HPDE6-E6E7 (cell line): Measurements from ENCODE around the gene HIKESHI.

Experiments
- DNase-seq: peaks from one replicate; pipeline ENCODE4 v3.0.0; 2011; ENCODE audit warnings: missing footprints; ENCODE audit errors: extremely low spot score

Gene HIKESHI

DNA sequence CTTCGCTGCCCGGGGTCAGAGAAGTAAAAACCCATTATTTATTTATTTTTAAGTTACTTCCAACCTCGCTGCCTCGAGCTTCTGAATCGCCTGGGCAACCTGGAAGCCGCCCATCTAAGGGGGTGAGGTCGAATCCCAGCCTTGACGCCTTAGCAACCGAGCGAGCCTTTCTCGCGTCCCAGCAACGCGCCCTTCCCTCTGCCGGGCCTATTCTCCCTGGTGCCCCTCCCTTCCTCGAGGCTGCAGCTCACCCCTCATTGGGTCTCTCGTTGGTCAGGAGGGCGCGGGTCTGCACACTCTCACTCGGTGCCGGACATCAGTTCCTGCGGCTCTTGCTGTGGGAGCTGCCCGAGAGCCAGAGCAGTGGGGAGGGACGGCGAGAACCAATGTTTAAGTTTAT, 72.5 kb downstream of the HIKESHI start, which contains the start of gene CCDC81:
TSS of gene CCDC81 (plus strand) at position 302 of the 400 bp plus-strand sequence. CDS start 277 bp downstream, outside the sequence.
- no peak for DNase-seq

DNA sequence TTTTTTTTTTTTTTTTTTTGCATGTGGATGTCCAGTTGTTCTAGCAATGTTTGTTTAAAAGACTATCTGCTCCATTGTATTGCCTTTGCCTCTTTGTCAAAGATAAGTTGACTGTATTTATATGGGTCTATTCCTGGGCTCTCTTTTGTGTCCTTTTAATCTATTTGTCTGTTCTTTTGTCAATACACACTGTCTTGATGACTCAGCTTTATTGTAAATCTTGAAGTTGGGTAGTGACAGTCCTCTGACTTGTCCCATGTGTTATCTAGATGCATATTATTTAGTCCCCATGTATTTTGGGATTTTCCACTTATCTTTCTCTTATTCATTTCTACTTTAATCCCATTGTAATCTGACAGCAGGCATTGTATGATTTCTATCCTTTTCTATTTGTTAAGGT, 75.9 kb downstream of the HIKESHI start:
- DNase-seq = no peak

DNA sequence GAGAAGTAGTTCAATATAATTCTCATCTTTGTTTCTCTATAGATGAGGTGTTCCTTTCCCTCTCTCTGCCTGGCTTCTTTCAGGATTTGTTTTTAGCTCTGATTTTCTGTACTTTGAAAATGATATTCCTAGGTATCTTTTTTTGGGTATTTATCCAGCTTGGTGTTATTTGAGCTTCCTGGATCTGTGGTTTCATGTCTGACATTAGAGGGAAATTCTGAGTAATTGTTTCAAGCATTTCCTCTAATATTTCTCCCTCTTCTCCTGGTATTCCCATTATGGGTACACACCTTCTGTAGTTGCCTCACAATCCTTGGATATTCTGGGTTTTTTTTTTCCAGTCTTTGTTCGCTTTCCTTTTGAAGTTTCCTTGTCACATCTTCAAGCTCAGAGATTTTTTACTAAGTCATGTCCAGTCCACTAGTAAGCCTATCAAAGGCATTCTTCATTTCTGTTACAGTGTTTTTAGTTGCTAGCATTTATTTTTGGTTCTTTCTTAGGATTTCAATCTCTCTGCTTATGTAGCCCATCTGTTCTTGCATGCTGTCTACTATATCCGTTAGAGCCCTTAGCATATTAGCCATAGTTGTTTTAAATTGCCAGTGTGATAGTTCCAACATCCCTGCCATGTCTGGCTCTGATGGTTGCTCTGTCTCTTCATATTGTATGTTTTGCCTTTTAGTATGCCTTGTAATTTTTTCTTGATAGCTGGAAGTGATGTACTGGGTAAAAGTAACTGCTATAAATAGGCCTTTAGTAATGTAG, 78.4 kb downstream of the HIKESHI start:
- no peak for DNase-seq

DNA sequence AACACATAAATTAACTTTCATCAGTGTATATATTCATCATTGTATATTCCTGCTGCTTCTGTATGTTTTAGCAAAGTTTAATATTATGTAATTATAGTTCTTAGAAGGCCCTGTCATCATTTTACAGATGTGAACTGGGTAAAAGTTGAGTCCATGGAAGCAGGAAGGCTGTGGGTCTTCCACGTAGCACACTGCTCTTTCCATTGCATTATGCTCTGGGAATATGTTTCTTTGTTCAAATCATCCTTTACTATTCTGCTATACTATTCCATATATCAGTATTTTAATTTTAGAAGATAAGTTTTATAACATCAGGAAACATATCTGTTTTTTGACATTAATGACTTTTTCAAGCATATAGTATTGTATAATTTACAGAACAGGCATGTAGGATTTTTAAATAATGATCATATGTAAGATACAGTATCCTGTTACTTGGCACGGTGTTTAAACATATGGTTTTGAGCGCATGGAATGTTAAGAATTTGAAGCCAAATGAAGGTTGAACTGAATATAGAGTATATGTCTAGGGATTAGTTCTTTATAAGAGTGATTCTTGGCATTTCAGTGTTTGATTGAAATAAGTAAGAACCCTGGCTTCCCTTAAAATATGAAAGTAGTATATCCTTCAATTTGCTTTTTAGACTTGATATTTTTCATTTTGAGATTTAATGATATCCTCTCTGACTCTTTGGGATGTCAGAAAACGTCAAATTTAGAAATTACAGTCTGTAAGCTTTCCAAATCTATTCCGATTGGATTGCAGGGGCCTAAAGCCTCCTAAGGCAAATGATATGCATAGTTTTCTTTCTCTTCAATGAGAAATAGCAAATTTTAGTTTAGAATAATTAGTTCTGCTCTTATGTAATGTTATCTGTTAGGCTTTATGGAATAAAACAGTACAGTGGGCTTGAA, 81.3 kb downstream of the HIKESHI start:
- no peak for DNase-seq

DNA sequence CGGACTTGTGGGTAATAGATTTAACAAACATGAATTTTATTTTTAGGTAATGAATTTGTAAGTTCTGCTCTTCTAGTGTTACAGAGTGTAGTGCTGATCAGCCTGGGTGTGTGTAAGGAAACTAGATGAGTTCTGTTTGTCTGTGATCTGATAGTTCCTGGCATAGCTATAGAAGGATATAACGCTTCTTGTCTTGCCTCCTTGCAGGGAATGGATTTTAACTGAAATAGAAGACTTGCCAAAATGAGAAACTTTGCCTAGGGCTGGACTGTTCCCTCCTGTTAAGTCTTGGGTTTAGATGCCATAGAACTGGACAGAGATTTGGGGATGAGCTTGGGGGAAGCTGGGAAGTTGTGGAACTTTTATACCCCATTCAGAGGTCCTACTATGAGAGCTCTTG, 84.2 kb downstream of the HIKESHI start:
- DNase-seq = no peak

DNA sequence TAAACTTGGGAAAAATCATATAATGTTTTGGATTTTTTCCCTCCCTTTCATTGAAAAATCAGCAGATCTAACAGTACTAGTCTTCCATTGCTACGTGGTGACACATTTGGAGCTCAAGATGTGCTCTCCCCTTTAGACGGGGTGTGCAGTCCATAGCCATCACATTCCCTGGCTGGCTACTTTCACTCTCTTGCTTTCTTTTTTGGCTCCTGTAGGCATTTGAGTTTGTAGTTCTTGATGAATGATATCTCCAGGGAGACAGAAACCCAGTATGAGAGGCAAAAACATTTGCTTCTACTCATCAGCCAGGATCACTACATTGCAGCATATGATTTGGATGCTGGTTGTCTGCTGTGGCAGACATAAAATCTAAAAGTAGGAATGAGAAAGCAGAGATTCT, 84.7 kb downstream of the HIKESHI start:
- DNase-seq = no peak

DNA sequence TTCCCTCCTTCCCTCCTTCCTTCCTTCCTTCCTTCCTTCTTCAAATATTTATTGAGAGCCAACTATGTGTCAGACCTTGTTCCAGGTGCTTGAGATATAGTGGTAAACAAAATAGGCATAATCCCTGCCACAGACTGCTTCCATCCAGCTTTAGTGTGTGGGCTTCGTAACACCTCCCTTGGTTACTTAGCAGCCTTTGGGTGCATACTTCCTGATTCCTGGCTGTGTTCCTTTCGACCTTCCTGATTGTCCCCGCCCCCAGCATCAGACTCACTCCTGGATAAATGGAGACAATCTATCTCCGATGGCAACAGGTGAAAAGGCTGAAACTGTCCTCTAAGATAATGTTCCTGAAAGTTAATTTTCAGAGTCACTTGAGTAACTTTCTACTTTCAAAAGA, 86.2 kb downstream of the HIKESHI start:
- DNase-seq = no peak

DNA sequence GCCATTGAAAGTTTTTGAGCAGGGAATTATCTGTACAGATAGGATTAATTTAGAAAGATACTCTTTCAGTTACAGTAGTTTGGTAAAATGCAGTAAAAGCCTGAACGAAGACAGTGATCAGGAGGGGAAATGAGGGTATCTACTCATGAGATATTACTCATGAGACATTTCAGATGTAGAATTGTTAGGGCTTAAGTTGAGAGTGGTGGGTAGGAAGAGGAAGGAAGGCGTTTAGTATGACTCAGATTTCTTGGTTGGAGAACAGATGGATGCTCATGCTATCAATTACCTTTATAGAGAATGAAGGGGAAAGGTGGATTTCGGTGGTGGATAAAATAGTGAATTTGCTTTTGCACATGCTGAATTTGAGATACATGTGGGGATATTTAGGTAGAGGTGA, 88.4 kb downstream of the HIKESHI start:
- DNase-seq = no peak

DNA sequence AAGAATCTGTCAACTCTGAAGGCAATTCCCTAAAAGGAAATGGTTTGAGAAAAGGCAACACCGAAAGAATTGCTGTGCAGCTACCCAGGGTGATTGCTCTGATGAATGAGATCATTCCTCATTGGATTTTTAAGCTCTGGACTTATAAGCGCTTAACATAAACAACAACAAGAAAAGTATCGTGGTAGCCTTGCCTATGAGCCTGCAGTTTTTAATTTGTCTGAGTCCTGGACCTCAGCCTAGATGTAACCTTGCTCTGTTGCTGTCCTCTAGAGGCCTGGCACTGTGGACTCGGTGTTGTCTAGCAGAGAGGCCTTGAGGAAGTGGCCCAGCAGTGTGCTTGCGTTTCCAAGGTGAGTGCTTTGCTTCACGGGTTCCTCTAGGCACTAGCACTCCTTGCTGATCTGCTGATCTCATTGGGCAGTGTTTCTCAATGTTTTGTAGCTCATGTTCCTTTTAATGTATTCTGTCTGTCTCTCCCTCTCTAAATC, 93.1 kb downstream of the HIKESHI start:
- DNase-seq = no peak
